Parathyroid adenoma (tissue), 2 donors: ENCODE data around the gene BICDL1.
A peak's percentile ranks its signal among the peaks of the same experiment; 100 is the strongest.

Experiments used
- H2AFZ ChIP-seq: fragments of 300-600 bp; sonication (generic); one replicate; pipeline ENCODE4 v1.7.0; 2017; ENCODE audit warnings: antibody characterized with exemption, mild to moderate bottlenecking
- H3K27ac ChIP-seq: fragments of 300-600 bp; sonication (generic); one replicate; pipeline ENCODE4 v1.7.0; 2017
- H3K27me3 ChIP-seq: fragments of 300-600 bp; sonication (generic); one replicate; pipeline ENCODE4 v1.7.0; 2017; ENCODE audit warnings: low read length; ENCODE audit not compliant: control insufficient read depth, insufficient read depth
- H3K36me3 ChIP-seq: fragments of 300-600 bp; sonication (generic); one replicate; pipeline ENCODE4 v1.7.0; 2017; ENCODE audit warnings: low read length; ENCODE audit not compliant: control insufficient read depth, insufficient read depth
- H3K4me1 ChIP-seq: fragments of 300-600 bp; sonication (generic); one replicate; pipeline ENCODE4 v1.7.0; 2017; ENCODE audit warnings: control low read depth
- H3K4me2 ChIP-seq: fragments of 300-600 bp; sonication (generic); one replicate; pipeline ENCODE4 v1.7.0; 2017; ENCODE audit warnings: low read length
- H3K4me3 ChIP-seq: fragments of 300-600 bp; sonication (generic); one replicate; pipeline ENCODE4 v1.7.0; 2017; ENCODE audit warnings: low read depth, low read length
- H3K79me2 ChIP-seq: fragments of 300-600 bp; sonication (generic); one replicate; pipeline ENCODE4 v1.7.0; 2017; ENCODE audit warnings: control low read depth
- H3K9ac ChIP-seq: fragments of 300-600 bp; sonication (generic); one replicate; pipeline ENCODE4 v1.7.0; 2017; ENCODE audit warnings: mild to moderate bottlenecking
- H3K9me3 ChIP-seq: fragments of 300-600 bp; sonication (generic); one replicate; pipeline ENCODE4 v1.7.0; 2017; ENCODE audit warnings: low read length; ENCODE audit not compliant: control insufficient read depth
- CTCF ChIP-seq: fragments of 300-600 bp; sonication (generic); IDR thresholded peaks from one replicate; pipeline ENCODE4 v1.7.0; 2017; ENCODE audit warnings: antibody characterized with exemption, mild to moderate bottlenecking
- donor health status: primary hyperparathyroidism.

The BICDL1 gene

GRCh38 chr12:120086801-120087621 lies 98.0 kb downstream of the BICDL1 start:
- peak; percentile 99 for TF ChIP-seq CTCF
- Histone ChIP-seq H3K27me3 (no peaks in the 10 kb centered on the region), H3K9ac (no peak overlapping the region), H3K4me2 (peak overlapping the region; percentile 81), H3K36me3 (no peaks in the 10 kb centered on the region), H3K4me1 (peaks cover 3% of the 10 kb centered on the region), H3K4me3 (peak overlapping the region; percentile 64), H3K9me3 (no peaks in the 10 kb centered on the region), H3K79me2 (peaks cover 2% of the 10 kb centered on the region), H2AFZ (peak overlapping the region; percentile 98), H3K27ac (peak overlapping the region; percentile 68)

GRCh38 chr12:120089105-120089504 lies 100.1 kb downstream of the BICDL1 start:
- H3K9ac ChIP-seq: no peak overlapping the region

GRCh38 chr12:120089796-120090195 lies 100.8 kb downstream of the BICDL1 start:
- peaks cover 3% of the 10 kb centered on the region for H3K4me1 ChIP-seq
- H3K4me2 ChIP-seq: no peak overlapping the region
- no peak overlapping the region for H2AFZ ChIP-seq
- no peaks in the 10 kb centered on the region for H3K36me3 ChIP-seq
- no peaks in the 10 kb centered on the region for H3K9me3 ChIP-seq
- TF ChIP-seq CTCF: no peak
- H3K9ac ChIP-seq: no peak overlapping the region
- no peak overlapping the region for H3K27ac ChIP-seq
- H3K27me3 ChIP-seq: no peaks in the 10 kb centered on the region
- no peak overlapping the region for H3K4me3 ChIP-seq
- peaks cover 2% of the 10 kb centered on the region for H3K79me2 ChIP-seq

More at GRCh38 chr12:120089105-120089504, 100.1 kb downstream of the BICDL1 start:
- no peaks in the 10 kb centered on the region for H3K27me3 ChIP-seq
- peaks cover 2% of the 10 kb centered on the region for H3K79me2 ChIP-seq
- H3K9me3 ChIP-seq: no peaks in the 10 kb centered on the region
- no peaks in the 10 kb centered on the region for H3K36me3 ChIP-seq
- H3K27ac ChIP-seq: no peak overlapping the region
- H3K4me1 ChIP-seq: peaks cover 3% of the 10 kb centered on the region
- no peak overlapping the region for H3K4me2 ChIP-seq
- no peak overlapping the region for H2AFZ ChIP-seq
- H3K4me3 ChIP-seq: no peak overlapping the region
- TF ChIP-seq CTCF: no peak

GRCh38 chr12:120090206-120090605 lies 101.2 kb downstream of the BICDL1 start:
- no peak for TF ChIP-seq CTCF
- no peak overlapping the region for H3K27ac ChIP-seq
- no peaks in the 10 kb centered on the region for H3K36me3 ChIP-seq
- no peak overlapping the region for H3K4me3 ChIP-seq
- H3K79me2 ChIP-seq: peaks cover 2% of the 10 kb centered on the region
- H3K9me3 ChIP-seq: no peaks in the 10 kb centered on the region
- H3K9ac ChIP-seq: no peak overlapping the region
- H3K4me2 ChIP-seq: no peak overlapping the region
- no peak overlapping the region for H2AFZ ChIP-seq
- no peaks in the 10 kb centered on the region for H3K27me3 ChIP-seq
- H3K4me1 ChIP-seq: peaks cover 3% of the 10 kb centered on the region
